Osteocyte (in vitro differentiated cells): ENCODE results near the gene CCDC50. TPM values are rescaled to one million over a fixed set of nuclear protein-coding genes. Genes with fewer than 3 reads are reported as not detected.

ENCODE experiments used
- DNase-seq: peaks from one replicate; pipeline ENCODE4 v3.0.0; 2021; ENCODE audit warnings: mixed read lengths; ENCODE audit not compliant: unreplicated experiment; ENCODE audit errors: extremely low spot score
- H3K27ac Mint-ChIP-seq: one replicate; pipeline ENCODE4 v1.8.0; 2021; ENCODE audit warnings: mild to moderate bottlenecking, mixed read lengths; ENCODE audit not compliant: unreplicated experiment
- H3K27me3 Mint-ChIP-seq: one replicate; pipeline ENCODE4 v1.8.0; 2021; ENCODE audit warnings: mixed read lengths; ENCODE audit not compliant: unreplicated experiment
- H3K36me3 Mint-ChIP-seq: one replicate; pipeline ENCODE4 v1.8.0; 2021; ENCODE audit warnings: mixed read lengths; ENCODE audit not compliant: unreplicated experiment
- H3K4me1 Mint-ChIP-seq: one replicate; pipeline ENCODE4 v1.8.0; 2021; ENCODE audit warnings: mixed read lengths; ENCODE audit not compliant: unreplicated experiment
- H3K4me3 Mint-ChIP-seq: one replicate; pipeline ENCODE4 v1.8.0; 2021; ENCODE audit warnings: mild to moderate bottlenecking, moderate library complexity, mixed read lengths; ENCODE audit not compliant: unreplicated experiment
- H3K9me3 Mint-ChIP-seq: one replicate; pipeline ENCODE4 v1.8.0; 2021; ENCODE audit warnings: mixed read lengths; ENCODE audit not compliant: unreplicated experiment
- CTCF ChIP-seq: fragments of 200-600 bp; sonication (generic); IDR thresholded peaks from 2 replicates; pipeline ENCODE4 v1.5.0; 2021; ENCODE audit warnings: antibody characterized with exemption, mild to moderate bottlenecking, moderate library complexity
- total RNA-seq: library from RNA; stranded (reverse); gene quantifications from 2 replicates; pipeline ENCODE4 v1.2.1, GENCODE V29; 2021

Gene CCDC50
- total RNA-seq, 1 donor from 2014 or later, result 86.7 TPM

- Mint-ChIP-seq H3K4me1 (peaks cover 81% of the 10 kb centered on the region), H3K27ac (no peak overlapping the region), H3K9me3 (no peaks in the 10 kb centered on the region), H3K36me3 (peaks cover 2% of the 10 kb centered on the region), H3K27me3 (no peaks in the 10 kb centered on the region), H3K4me3 (no peak overlapping the region)
- no peak for TF ChIP-seq CTCF
- DNase-seq, result no peak
Measured at GRCh38 chr3:191333298-191333880, 4.2 kb downstream of the CCDC50 start.

DNA sequence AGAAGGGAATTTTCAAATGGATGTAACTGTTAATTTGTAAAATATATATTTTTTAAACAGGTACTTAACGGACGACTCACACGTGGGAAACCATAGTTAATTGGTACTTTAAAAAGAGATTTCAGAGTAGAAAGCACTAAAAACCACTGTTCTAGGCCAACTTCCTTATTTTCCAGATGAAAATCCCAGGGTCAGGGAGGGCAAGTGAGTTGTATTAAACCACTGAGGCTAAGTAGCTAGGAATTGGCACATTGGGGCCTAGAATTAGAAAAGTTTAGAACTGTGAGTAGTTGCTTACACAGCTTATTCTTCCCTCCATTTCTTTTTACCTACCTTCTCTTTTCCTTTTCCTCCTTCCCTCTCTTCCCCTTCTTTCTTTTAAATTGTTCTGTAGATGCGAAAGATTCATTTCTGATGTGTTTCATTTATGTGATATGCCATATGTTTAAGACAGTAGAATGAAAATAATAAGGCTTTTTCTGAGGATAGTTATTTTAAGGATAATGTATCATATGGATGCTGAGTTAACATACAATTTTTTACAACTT lies 5.2 kb downstream of the CCDC50 start:
- no peak for DNase-seq
- Mint-ChIP-seq H3K4me1 (peaks cover 86% of the 10 kb centered on the region), H3K27me3 (no peaks in the 10 kb centered on the region), H3K36me3 (peaks cover 2% of the 10 kb centered on the region), H3K4me3 (no peak overlapping the region), H3K9me3 (no peaks in the 10 kb centered on the region), H3K27ac (peak overlapping the region; percentile 9)
- TF ChIP-seq CTCF, result no peak

DNA sequence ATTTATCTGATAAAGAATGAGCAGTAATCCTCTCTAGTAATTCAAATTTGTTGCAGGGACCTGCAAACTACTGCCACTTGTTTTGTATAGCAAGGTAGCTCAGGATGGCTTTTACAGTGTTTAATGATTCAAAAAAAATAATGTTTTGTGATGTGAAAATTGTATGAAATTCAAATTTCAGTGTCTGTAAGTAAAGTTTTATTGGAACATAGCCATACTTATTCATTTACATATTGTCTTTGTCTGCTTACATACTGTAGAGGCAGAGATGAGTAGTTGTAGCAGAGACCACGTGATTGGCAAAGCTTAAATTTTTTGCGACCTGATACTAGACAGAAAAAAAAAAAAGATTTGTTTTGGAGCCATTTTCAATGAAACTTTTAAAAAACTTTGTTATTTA lies 7.6 kb downstream of the CCDC50 start:
- H3K36me3 Mint-ChIP-seq, result peaks cover 2% of the 10 kb centered on the region
- DNase-seq, result no peak
- H3K4me1 Mint-ChIP-seq, result peaks cover 94% of the 10 kb centered on the region
- H3K4me3 Mint-ChIP-seq, result no peak overlapping the region
- TF ChIP-seq CTCF, result no peak
- no peaks in the 10 kb centered on the region for H3K27me3 Mint-ChIP-seq
- no peaks in the 10 kb centered on the region for H3K9me3 Mint-ChIP-seq
- H3K27ac Mint-ChIP-seq, result peak overlapping the region; percentile 94

DNA sequence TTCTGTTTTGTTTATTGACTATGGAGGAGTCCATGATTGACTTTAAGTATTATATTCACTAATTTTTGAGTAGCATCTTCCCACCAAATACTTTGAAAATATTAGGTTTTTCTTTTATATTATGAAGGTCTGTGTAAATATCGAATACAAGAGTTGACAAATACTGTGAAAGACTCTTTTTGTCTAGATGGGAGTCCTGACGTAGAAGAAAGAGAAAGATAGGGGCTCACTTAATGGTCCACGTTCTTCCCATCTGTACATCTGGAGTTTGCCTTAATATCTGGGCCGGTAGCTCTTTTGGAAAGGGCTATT lies 8.9 kb downstream of the CCDC50 start:
- peak overlapping the region; percentile 94 for H3K27ac Mint-ChIP-seq
- H3K36me3 Mint-ChIP-seq, result peaks cover 2% of the 10 kb centered on the region
- no peak for DNase-seq
- H3K4me1 Mint-ChIP-seq, result peaks cover 94% of the 10 kb centered on the region
- peak overlapping the region; percentile 33 for H3K4me3 Mint-ChIP-seq
- H3K27me3 Mint-ChIP-seq, result no peaks in the 10 kb centered on the region
- H3K9me3 Mint-ChIP-seq, result no peaks in the 10 kb centered on the region
- no peak for TF ChIP-seq CTCF

DNA sequence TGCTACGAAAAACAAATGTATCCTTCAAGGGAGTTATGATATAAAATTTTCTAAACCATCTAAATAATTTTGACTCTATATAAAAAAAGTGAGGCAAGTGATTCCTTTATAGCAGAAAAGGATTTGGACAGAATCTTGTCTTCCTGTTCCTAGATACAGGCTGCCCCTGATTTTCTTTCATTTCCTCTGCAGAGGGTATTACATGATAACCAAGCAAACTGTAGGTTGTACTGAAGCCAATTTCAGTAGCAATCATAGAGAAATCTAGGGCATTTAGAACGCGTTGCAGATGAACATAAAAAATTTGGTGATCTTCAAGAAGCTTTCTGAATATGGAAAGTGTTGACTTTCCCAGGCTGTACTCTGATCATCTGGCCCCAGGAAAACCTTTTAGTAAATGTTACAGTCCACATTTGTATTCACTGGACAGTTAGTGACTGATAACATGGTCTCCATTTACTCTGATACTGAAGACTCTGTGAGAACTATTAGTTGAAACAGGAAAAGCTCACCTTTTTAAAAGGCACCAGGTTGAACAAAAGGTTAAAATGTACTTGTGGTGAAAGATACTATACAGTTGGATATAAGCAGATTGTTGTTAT lies 10.2 kb downstream of the CCDC50 start:
- no peak for DNase-seq
- no peak for TF ChIP-seq CTCF
- Mint-ChIP-seq H3K9me3 (no peaks in the 10 kb centered on the region), H3K27me3 (no peaks in the 10 kb centered on the region), H3K36me3 (peaks cover 2% of the 10 kb centered on the region), H3K4me3 (no peak overlapping the region), H3K27ac (peak overlapping the region; percentile 94), H3K4me1 (peaks cover 93% of the 10 kb centered on the region)
